NCI-H2171 treated with DMSO at 0.1 percent for 48 hours (cell line): ENCODE measurements around the gene CHD6.

Experiments used
- DNase-seq: peaks from one replicate; lab custom pipeline; 2025; lab: John Stamatoyannopoulos, UW

CHD6 gene

GRCh38 chr20:41623625-41624375 is 5.6 kb upstream of the CHD6 start:
- DNase-seq: no peak

- DNase-seq: no peak
These were observed 4.4 kb upstream of the CHD6 start for GRCh38 chr20:41622584-41622983.

GRCh38 chr20:41621971-41622370 is 3.8 kb upstream of the CHD6 start:
- no peak for DNase-seq

DNA sequence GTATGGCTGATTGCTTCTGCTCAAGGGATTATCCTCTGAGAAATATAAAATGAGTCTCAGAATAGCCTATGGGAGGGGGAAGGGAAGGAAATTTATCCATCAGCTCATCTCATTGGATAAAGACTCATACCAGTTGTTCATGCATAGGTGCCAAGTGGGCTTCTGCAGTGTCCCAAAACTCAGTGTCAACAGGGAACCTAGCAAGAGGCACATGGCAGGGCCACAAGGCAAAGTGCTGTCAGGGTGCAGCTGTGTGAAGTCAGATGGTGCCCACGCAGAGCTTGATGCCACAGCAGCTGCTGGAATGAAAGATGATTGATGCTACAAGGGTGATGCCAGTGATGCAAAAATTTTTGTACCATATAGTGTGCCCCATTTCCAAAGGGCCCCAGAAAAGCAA is 3.2 kb upstream of the CHD6 start:
- DNase-seq: no peak

DNA sequence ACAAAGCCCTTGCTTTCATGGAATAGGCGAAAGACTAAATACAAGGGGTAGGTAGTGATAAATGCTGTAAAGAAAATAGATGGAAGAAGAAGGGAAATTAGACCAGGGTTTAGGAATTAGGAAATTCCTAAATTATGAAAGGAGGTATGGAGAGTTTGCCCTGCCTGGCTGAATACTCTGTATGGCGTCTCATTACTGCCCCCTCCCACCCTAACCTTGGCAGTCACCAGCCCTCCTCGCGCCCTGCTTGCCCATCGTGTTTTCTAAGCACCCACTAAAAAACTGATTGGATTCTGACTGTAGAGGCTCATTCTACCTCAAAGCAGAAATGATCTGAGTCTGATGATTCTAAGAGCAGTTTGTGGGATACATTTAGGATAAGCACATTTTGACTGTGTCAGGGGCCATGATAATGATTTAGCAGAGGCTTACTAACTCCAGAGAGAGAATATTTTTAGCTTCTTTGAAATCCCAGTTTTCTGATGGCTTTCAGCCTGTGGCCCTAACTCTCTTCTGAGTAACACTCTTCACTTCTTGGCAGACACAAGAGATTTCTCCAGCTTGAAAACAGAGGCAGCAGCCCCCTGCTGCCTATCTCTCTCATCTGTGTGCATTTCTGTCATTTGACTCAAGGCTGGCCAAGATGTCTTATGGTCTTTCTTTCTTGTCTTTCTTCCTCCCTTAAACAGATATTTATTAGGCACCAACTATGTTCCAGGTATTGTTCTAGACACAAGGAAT is 1.4 kb upstream of the CHD6 start:
- no peak for DNase-seq

DNA sequence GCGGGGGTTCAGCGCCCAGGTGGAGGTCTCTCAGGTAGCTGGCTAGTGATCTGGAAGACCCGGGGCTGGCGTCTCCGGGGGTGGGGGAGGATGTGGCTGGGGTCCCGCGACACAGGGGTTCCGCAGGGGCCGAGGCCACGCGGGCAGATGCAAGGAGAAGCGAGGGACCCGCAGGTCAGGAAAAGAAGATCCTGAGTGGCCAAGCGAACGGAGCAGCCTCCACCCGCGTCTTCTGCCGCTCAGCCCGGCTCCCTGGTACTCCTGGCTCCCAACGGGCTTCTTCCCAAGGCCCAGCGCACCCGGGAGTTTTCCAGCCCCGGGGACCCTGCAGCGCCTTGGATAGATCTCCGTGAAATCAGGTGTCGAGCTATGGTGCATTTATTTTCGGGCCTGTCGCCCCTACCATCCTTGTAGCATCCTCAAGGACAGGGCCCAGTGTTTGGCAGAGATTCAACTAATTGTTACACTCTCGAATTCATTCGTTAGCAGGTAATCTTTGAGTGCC is 682 bp upstream of the CHD6 start:
- DNase-seq: no peak

- DNase-seq: peak; percentile 38
These were observed 897 bp downstream of the CHD6 start for GRCh38 chr20:41617059-41617901.

DNA sequence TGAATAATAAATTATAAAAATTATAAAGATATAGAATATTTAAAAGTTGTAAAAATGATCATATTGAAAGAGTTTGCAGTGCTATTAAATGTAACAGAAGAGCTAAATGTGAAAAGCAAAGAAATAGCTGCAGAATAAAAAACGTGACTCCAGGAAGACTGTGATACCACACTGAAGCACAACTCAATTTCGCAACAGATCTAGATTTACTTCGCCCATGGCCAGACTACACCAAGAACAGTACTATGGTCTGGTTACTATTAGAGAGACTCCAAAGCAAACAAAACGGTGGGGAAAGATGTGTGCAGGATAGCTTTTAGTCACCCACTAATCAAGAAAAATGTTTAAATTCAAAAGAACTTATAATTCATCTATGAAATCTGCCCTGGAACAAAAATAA is 1.9 kb downstream of the CHD6 start:
- no peak for DNase-seq

DNA sequence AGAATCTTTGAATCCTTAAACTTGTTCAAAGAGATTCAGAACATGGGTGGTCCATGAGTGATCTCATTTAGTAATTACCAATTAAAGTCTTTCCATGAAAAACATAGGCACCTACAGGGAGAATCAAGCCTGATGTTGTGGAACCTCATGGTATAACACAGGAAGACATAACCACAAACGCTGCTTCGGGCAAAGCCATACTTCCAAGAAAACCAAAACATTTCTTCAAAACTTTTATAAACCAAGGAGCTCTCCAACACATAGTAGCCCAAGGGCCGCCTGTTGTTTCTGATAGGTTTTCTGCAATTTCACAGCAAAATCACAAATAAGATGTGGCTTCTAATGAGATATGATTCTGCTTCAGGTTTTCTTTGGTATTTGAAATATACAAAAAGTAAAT is 2.5 kb downstream of the CHD6 start:
- DNase-seq: no peak

DNA sequence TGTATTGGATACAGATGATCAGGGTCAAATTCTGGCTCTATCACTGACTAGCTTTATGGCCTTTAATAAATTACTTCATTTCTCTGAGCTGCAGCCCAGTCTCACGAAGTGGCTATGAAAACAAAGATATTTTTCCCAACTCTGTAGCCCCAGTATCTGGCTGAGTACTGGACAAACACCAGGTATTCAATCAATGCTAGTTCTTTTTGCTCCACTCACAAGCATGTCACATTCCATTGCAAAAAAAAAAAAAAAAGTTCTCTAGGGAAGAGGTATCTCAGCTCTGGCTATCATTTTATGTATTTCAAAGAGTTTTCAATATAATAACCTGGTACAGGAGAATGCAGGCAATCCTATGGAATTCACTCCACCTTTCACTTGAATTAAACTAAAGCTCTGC is 3.1 kb downstream of the CHD6 start:
- DNase-seq: no peak

DNA sequence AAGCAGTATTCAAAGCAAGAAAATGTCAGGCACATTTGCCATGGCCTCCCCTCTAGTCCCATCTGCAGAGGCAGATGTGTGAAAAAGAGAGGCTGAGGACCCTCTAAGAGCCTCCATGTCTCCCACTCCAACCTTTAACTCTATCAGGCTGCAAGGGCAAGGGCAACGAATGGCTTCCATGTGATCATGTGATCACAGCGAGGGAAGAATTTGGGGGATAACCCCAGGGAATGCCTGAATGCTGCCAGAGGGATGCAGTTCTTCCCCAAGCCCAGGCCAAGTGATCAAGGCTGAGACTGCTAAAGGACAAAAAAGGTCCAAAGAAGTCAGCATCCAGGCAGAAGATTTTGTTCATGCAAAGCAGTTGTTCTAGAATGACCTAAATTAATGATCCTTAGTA is 4.9 kb downstream of the CHD6 start:
- no peak for DNase-seq

DNA sequence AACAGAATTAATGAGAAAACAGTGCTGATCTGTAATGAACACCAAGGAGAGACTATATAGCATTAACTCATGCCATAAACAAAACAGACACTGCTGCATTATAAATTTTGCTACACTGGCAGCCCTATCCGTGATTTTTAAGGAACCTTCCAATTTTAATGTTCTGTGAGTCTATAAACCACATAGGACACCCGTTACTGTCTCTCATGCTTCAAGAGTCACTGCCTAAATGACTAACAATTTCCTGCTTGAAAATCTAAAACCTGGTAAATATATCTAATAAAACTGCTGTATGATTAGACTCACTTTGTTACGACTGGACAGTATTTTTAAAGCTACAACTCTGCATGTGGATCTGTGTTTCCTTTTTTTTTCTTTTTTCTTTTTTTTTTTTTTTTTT is 8.7 kb downstream of the CHD6 start:
- DNase-seq: no peak

- no peak for DNase-seq
These were observed 9.6 kb downstream of the CHD6 start for GRCh38 chr20:41608606-41609005.

- DNase-seq: no peak
These were observed 10.4 kb downstream of the CHD6 start for GRCh38 chr20:41607791-41608190.

- DNase-seq: no peak
These were observed 14.2 kb downstream of the CHD6 start for GRCh38 chr20:41604002-41604401.

- DNase-seq: no peak
These were observed 16.4 kb downstream of the CHD6 start for GRCh38 chr20:41601742-41602141.

- DNase-seq: no peak
These were observed 17.1 kb downstream of the CHD6 start for GRCh38 chr20:41600926-41601631.

DNA sequence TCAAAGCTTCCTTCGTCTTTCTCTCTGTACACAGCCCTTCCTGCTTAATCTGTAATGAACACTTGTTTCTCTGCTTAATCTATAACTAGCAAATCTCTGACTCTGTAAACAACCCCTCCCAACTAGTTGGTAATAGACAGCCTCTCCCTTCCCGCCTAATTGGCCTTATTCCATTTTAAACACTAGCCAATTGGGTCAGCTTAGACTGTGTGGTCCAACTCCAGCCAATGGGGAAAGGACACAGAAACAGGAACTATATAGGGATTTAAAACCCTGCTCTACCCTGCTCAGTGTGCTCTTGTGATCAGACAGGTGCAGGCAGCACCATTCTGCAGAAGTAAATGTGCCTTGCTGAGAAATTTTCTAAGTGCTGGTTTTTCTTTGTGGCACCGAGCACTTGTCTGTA is 18.5 kb downstream of the CHD6 start:
- no peak for DNase-seq

GRCh38 chr20:41598719-41599118 is 19.5 kb downstream of the CHD6 start:
- DNase-seq: no peak

- DNase-seq: no peak
These were observed 23.5 kb downstream of the CHD6 start for GRCh38 chr20:41594514-41595322.
